PC-9 (cell line): ENCODE measurements around the gene KRT80.

Experiments
- EZH2 ChIP-seq: fragments of 200-600 bp; sonication (generic); IDR thresholded peaks from 2 replicates; pipeline ENCODE4 v1.8.0; 2017; ENCODE audit warnings: antibody characterized with exemption, low read depth
- TF ChIP-seq, protein P1 (sequence below): fragments of 200-600 bp; sonication (generic); conservative IDR thresholded peaks from 2 replicates; pipeline ENCODE4 v1.6.1; 2017; ENCODE audit warnings: mixed run types, antibody characterized with exemption, mild to moderate bottlenecking, moderate library complexity

GRCh38 chr12:52198454-52199215, 6.8 kb upstream of the KRT80 start:
- TF ChIP-seq, protein P1, sequence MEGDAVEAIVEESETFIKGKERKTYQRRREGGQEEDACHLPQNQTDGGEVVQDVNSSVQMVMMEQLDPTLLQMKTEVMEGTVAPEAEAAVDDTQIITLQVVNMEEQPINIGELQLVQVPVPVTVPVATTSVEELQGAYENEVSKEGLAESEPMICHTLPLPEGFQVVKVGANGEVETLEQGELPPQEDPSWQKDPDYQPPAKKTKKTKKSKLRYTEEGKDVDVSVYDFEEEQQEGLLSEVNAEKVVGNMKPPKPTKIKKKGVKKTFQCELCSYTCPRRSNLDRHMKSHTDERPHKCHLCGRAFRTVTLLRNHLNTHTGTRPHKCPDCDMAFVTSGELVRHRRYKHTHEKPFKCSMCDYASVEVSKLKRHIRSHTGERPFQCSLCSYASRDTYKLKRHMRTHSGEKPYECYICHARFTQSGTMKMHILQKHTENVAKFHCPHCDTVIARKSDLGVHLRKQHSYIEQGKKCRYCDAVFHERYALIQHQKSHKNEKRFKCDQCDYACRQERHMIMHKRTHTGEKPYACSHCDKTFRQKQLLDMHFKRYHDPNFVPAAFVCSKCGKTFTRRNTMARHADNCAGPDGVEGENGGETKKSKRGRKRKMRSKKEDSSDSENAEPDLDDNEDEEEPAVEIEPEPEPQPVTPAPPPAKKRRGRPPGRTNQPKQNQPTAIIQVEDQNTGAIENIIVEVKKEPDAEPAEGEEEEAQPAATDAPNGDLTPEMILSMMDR: no peak
- TF ChIP-seq EZH2: no peak
